Endothelial cell (in vitro differentiated cells): ENCODE results near the gene SUSD6. TPM values are rescaled to one million over a fixed set of nuclear protein-coding genes. Genes with fewer than 3 reads are reported as not detected.
"Not testable (repeated sequence)": the region's sequence is repeated elsewhere in the genome, so short reads cannot be mapped to it uniquely, and the experiment has no call there.

Source experiments
- DNase-seq: peaks from one replicate; pipeline ENCODE4 v3.0.0; 2021; ENCODE audit warnings: low spot score
- H3K27ac Mint-ChIP-seq: one replicate; pipeline ENCODE4 v1.8.0; 2021; ENCODE audit warnings: mixed read lengths, inconsistent platforms; ENCODE audit not compliant: unreplicated experiment
- H3K27me3 Mint-ChIP-seq: one replicate; pipeline ENCODE4 v1.8.0; 2021; ENCODE audit warnings: mild to moderate bottlenecking, moderate library complexity, mixed read lengths, inconsistent platforms; ENCODE audit not compliant: unreplicated experiment
- H3K36me3 Mint-ChIP-seq: one replicate; pipeline ENCODE4 v1.8.0; 2021; ENCODE audit warnings: mild to moderate bottlenecking, low read depth, mixed read lengths, inconsistent platforms; ENCODE audit not compliant: unreplicated experiment
- H3K4me1 Mint-ChIP-seq: one replicate; pipeline ENCODE4 v1.8.0; 2021; ENCODE audit warnings: mild to moderate bottlenecking, mixed read lengths, inconsistent platforms; ENCODE audit not compliant: unreplicated experiment
- H3K4me3 Mint-ChIP-seq: one replicate; pipeline ENCODE4 v1.8.0; 2021; ENCODE audit warnings: mild to moderate bottlenecking, mixed read lengths, inconsistent platforms; ENCODE audit not compliant: unreplicated experiment
- H3K9me3 Mint-ChIP-seq: one replicate; pipeline ENCODE4 v1.8.0; 2021; ENCODE audit warnings: mixed read lengths, inconsistent platforms; ENCODE audit not compliant: unreplicated experiment
- CTCF ChIP-seq: fragments of 200-600 bp; sonication (generic); IDR thresholded peaks from one replicate; pipeline ENCODE4 v1.5.0; 2021; ENCODE audit warnings: antibody characterized with exemption; ENCODE audit not compliant: unreplicated experiment
- total RNA-seq: library from RNA; stranded (reverse); fragmentation: NEBNext Ultra II Directional; extraction: Animal tissue kit (Norgen Biotek cat#: 25700); gene quantifications from one replicate; pipeline ENCODE4 v1.2.1, GENCODE V29; 2021; ENCODE audit not compliant: unreplicated experiment

Gene SUSD6
- total RNA-seq, 1 donor from 2014 or later = 71.5 TPM

GRCh38 chr14:69643430-69644200 is 32.2 kb downstream of the SUSD6 start:
- Mint-ChIP-seq H3K4me3 (no peak overlapping the region), H3K9me3 (no peaks in the 10 kb centered on the region), H3K36me3 (peaks cover 36% of the 10 kb centered on the region), H3K27ac (no peak overlapping the region), H3K4me1 (peaks cover 40% of the 10 kb centered on the region), H3K27me3 (no peaks in the 10 kb centered on the region)
- no peak for DNase-seq
- TF ChIP-seq CTCF = no peak

GRCh38 chr14:69644814-69645213 is 33.4 kb downstream of the SUSD6 start:
- TF ChIP-seq CTCF = no peak
- peaks cover 52% of the 10 kb centered on the region for H3K4me1 Mint-ChIP-seq
- no peak for DNase-seq
- H3K4me3 Mint-ChIP-seq = no peak overlapping the region
- no peaks in the 10 kb centered on the region for H3K27me3 Mint-ChIP-seq
- H3K36me3 Mint-ChIP-seq = peaks cover 36% of the 10 kb centered on the region
- no peak overlapping the region for H3K27ac Mint-ChIP-seq
- no peaks in the 10 kb centered on the region for H3K9me3 Mint-ChIP-seq

GRCh38 chr14:69647213-69647612 is 35.8 kb downstream of the SUSD6 start:
- Mint-ChIP-seq H3K27ac (peak overlapping the region; percentile 65), H3K4me1 (peaks cover 74% of the 10 kb centered on the region)

GRCh38 chr14:69647642-69648041 is 36.2 kb downstream of the SUSD6 start:
- peak overlapping the region; percentile 65 for H3K27ac Mint-ChIP-seq

More at GRCh38 chr14:69647213-69647612, 35.8 kb downstream of the SUSD6 start:
- no peak for TF ChIP-seq CTCF
- peaks cover 7% of the 10 kb centered on the region for H3K27me3 Mint-ChIP-seq
- no peak for DNase-seq
- H3K4me3 Mint-ChIP-seq = no peak overlapping the region
- H3K9me3 Mint-ChIP-seq = no peaks in the 10 kb centered on the region
- peaks cover 26% of the 10 kb centered on the region for H3K36me3 Mint-ChIP-seq

GRCh38 chr14:69648480-69649451 is 37.4 kb downstream of the SUSD6 start:
- DNase-seq = no peak
- H3K4me1 Mint-ChIP-seq = peaks cover 85% of the 10 kb centered on the region
- H3K36me3 Mint-ChIP-seq = peaks cover 20% of the 10 kb centered on the region
- peaks cover 7% of the 10 kb centered on the region for H3K27me3 Mint-ChIP-seq
- H3K27ac Mint-ChIP-seq = peak overlapping the region; percentile 43
- no peaks in the 10 kb centered on the region for H3K9me3 Mint-ChIP-seq
- no peak overlapping the region for H3K4me3 Mint-ChIP-seq
- no peak for TF ChIP-seq CTCF

More at GRCh38 chr14:69647642-69648041, 36.2 kb downstream of the SUSD6 start:
- H3K9me3 Mint-ChIP-seq, DNase-seq, H3K27me3 Mint-ChIP-seq, H3K4me3 Mint-ChIP-seq: not testable (repeated sequence)
- Mint-ChIP-seq H3K4me1 (peaks cover 78% of the 10 kb centered on the region), H3K36me3 (peaks cover 23% of the 10 kb centered on the region)
